ENCODE data around the gene FAT3. TPM values are rescaled to one million over a fixed set of nuclear protein-coding genes. Genes with fewer than 3 reads are reported as not detected.

Gene FAT3
- polyA plus RNA-seq, 1 donor (not counting 4 experiments of a cell fraction or from before 2014, with no cell fraction given): 0.69 TPM

DNA sequence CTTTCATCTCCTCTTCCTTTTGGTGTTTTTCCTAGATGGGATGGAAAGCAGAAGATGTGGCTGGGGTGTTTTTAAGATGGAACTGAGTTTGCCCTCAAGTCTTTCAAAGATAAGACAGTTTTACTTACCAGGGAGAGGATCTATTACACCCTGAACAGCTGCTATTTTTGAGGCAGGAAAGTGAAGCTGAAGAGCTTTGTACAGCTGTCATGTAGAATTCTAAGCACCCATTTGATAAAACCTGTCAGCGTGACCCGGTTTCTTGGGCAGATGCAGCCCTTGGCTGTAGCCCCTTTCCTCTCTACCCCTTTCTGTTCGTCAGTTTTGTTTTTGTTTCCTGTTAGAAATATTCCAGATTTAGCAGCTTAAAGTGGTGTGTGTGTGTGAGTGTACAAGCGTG, 35.2 kb downstream of the FAT3 start:
- Histone ChIP-seq H3K79me2 (ENCODE audit: control insufficient read depth, insufficient read depth, low read length) (no peaks in the 10 kb centered on the region), H4K20me1 (ENCODE audit: control insufficient read depth, extremely low read depth, insufficient read depth, low read length) (no peaks in the 10 kb centered on the region), H2AFZ (ENCODE audit: control insufficient read depth, low read length) (no peak overlapping the region), H3K9ac (ENCODE audit: control insufficient read depth, extremely low read depth, insufficient read depth, low read length) (no peak overlapping the region), H3K9me1 (ENCODE audit: control insufficient read depth, extremely low read depth, insufficient read depth, low read length) (no peaks in the 10 kb centered on the region), H3K4me3 (ENCODE audit: control insufficient read depth in 2 of 3, extremely low read depth in 1 of 3, insufficient read depth in 2 of 3, low read depth in 1 of 3, low read length in 3 of 3) (no peak overlapping the region), H3K27ac (ENCODE audit: control insufficient read depth, insufficient read depth, low read length) (no peak overlapping the region), H3K4me1 (ENCODE audit: control insufficient read depth, extremely low read depth, insufficient read depth, low read length) (no peaks in the 10 kb centered on the region), H3K27me3 (ENCODE audit: control insufficient read depth, extremely low read depth, insufficient read depth, low read length) (no peaks in the 10 kb centered on the region), H3K36me3 (ENCODE audit: control insufficient read depth in 2 of 2, extremely low read depth in 1 of 2, insufficient read depth in 2 of 2, low read length in 2 of 2) (no peaks in the 10 kb centered on the region), H3K4me2 (ENCODE audit: control insufficient read depth, extremely low read depth, insufficient read depth, low read depth, low read length) (no peak overlapping the region), H3K9me3 (ENCODE audit: control insufficient read depth, low read depth, low read length) (no peaks in the 10 kb centered on the region)
- dilution Hi-C loops (cut with MboI; ENCODE audit: extremely low pct_ligation_motif_present, low sequenced_read_pairs): no loop called here
- FAIRE-seq (no peak), DNase-seq (ENCODE audit: low read depth, low spot score) (no peak)
- no peak for TF ChIP-seq EZH2 (IDR thresholded peaks at IDR 0.05; ENCODE audit: low read length)
- no peak for TF ChIP-seq CTCF (optimal IDR thresholded peaks at IDR 0.05 in 1 of 3, IDR thresholded peaks at IDR 0.05 in 1 of 3, conservative IDR thresholded peaks at IDR 0.05 in 1 of 3; ENCODE audit: extremely low read depth in 1 of 3, insufficient read depth in 2 of 3, low read length in 3 of 3)

DNA sequence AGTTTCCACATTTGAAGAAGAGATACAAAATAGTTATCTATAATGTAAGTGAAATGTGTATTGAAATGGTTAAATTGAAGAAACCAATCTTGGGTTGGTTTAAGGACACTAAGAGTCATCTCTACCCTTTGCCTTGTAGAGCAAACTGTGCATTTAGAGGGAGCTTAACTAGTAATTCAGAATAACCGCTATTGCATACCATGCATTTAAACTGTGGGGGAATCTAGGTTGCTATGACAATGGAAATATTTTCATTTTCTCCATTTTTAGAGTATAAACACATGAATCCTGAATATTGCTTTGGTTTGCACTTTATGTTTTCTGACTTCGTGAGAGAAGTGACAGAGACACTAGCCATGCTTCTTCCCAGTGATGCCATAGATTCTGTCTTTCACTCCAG, 39.7 kb downstream of the FAT3 start:
- H4K20me1 ChIP-seq (ENCODE audit: control insufficient read depth, extremely low read depth, insufficient read depth, low read length): no peaks in the 10 kb centered on the region
- no peak for DNase-seq (ENCODE audit: low read depth, low spot score)
- dilution Hi-C loops (cut with MboI; ENCODE audit: extremely low pct_ligation_motif_present, low sequenced_read_pairs): no loop called here
- H3K27ac ChIP-seq (ENCODE audit: control insufficient read depth, insufficient read depth, low read length): no peak overlapping the region
- H3K27me3 ChIP-seq (ENCODE audit: control insufficient read depth, extremely low read depth, insufficient read depth, low read length): no peaks in the 10 kb centered on the region
- no peaks in the 10 kb centered on the region for H3K79me2 ChIP-seq (ENCODE audit: control insufficient read depth, insufficient read depth, low read length)
- H3K9ac ChIP-seq (ENCODE audit: control insufficient read depth, extremely low read depth, insufficient read depth, low read length): no peak overlapping the region
- H3K4me2 ChIP-seq (ENCODE audit: control insufficient read depth, extremely low read depth, insufficient read depth, low read depth, low read length): no peak overlapping the region
- H3K9me3 ChIP-seq (ENCODE audit: control insufficient read depth, low read depth, low read length): no peaks in the 10 kb centered on the region
- peaks cover 8% of the 10 kb centered on the region for H3K4me1 ChIP-seq (ENCODE audit: control insufficient read depth, extremely low read depth, insufficient read depth, low read length)
- H3K4me3 ChIP-seq (ENCODE audit: control insufficient read depth in 2 of 3, extremely low read depth in 1 of 3, insufficient read depth in 2 of 3, low read depth in 1 of 3, low read length in 3 of 3): no peak overlapping the region
- FAIRE-seq: no peak
- H2AFZ ChIP-seq (ENCODE audit: control insufficient read depth, low read length): no peak overlapping the region
- TF ChIP-seq CTCF (optimal IDR thresholded peaks at IDR 0.05 in 1 of 3, IDR thresholded peaks at IDR 0.05 in 1 of 3, conservative IDR thresholded peaks at IDR 0.05 in 1 of 3; ENCODE audit: extremely low read depth in 1 of 3, insufficient read depth in 2 of 3, low read length in 3 of 3): no peak
- TF ChIP-seq EZH2 (IDR thresholded peaks at IDR 0.05; ENCODE audit: low read length): no peak
- H3K36me3 ChIP-seq (ENCODE audit: control insufficient read depth in 2 of 2, extremely low read depth in 1 of 2, insufficient read depth in 2 of 2, low read length in 2 of 2): no peaks in the 10 kb centered on the region
- H3K9me1 ChIP-seq (ENCODE audit: control insufficient read depth, extremely low read depth, insufficient read depth, low read length): no peaks in the 10 kb centered on the region
